GM20000 (cell line): ENCODE results near the gene DUSP14.

ENCODE experiments used
- DNase-seq: peaks from one replicate; pipeline ENCODE4 v3.0.0; 2012; ENCODE audit warnings: low spot score
- TF ChIP-seq, protein P1 (sequence below): IDR thresholded peaks from 2 replicates; pipeline ENCODE4 v1.5.1; 2012; ENCODE audit warnings: mild to moderate bottlenecking, control low read depth; ENCODE audit errors: extremely low read depth, missing control alignments

Gene DUSP14

DNA sequence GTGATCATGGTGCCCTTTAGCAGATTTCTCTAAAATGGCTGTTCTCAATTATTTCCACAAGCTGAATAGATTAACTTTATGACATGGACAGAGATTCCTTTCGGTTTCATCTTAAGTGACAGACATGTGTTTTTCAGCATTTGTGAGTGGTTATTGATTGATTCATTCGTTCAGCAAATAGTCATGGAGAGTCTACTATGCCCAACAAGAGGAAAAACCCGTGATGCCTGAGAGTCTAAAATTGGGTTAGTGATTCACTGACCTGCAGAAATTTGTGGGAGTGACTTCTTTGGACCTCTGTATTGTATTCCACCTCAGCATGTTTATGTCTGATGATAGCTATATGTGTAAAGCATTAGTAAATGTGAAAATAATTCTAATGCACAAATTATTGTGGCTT is 28.0 kb upstream of the DUSP14 start:
- TF ChIP-seq, protein P1, sequence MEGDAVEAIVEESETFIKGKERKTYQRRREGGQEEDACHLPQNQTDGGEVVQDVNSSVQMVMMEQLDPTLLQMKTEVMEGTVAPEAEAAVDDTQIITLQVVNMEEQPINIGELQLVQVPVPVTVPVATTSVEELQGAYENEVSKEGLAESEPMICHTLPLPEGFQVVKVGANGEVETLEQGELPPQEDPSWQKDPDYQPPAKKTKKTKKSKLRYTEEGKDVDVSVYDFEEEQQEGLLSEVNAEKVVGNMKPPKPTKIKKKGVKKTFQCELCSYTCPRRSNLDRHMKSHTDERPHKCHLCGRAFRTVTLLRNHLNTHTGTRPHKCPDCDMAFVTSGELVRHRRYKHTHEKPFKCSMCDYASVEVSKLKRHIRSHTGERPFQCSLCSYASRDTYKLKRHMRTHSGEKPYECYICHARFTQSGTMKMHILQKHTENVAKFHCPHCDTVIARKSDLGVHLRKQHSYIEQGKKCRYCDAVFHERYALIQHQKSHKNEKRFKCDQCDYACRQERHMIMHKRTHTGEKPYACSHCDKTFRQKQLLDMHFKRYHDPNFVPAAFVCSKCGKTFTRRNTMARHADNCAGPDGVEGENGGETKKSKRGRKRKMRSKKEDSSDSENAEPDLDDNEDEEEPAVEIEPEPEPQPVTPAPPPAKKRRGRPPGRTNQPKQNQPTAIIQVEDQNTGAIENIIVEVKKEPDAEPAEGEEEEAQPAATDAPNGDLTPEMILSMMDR = no peak
- no peak for DNase-seq

DNA sequence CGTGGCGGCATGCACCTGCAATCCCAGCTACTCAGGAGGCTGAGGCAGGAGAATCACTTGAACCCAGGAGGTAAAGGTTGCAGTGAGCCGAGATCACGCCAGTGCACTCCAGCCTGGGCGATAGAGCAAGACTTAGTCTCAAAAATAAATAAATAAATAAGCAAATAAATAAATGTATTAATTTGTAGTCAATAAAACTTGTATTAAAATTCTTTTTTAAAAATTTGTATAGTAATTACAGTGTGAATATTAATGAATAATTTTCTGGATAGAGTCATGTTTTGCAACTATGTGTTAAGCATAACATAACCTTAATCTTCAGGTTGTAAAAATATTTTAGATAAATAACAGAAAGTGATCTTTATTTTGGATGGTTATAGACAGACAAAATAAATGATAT is 27.2 kb upstream of the DUSP14 start:
- TF ChIP-seq, protein P1 = no peak
- DNase-seq = no peak

DNA sequence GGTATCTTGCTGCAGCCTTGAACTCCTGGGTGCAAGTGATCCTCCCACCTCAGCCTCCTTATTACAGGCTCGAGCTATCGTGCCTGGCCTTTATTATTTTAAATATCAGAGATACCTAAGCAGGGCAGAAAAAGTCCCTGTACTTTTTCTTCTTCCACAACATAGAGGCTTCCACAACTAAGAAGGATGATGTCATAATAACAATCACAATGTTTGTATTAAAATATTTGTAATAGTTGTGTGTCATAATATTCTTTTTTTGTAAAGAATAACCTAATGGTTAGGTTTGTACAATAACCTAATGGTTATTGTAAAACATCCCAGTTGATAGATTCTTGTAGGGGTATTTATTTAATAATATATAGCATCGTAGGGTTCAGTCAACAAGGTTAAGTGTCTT is 26.7 kb upstream of the DUSP14 start:
- DNase-seq = no peak
- TF ChIP-seq, protein P1 = no peak

DNA sequence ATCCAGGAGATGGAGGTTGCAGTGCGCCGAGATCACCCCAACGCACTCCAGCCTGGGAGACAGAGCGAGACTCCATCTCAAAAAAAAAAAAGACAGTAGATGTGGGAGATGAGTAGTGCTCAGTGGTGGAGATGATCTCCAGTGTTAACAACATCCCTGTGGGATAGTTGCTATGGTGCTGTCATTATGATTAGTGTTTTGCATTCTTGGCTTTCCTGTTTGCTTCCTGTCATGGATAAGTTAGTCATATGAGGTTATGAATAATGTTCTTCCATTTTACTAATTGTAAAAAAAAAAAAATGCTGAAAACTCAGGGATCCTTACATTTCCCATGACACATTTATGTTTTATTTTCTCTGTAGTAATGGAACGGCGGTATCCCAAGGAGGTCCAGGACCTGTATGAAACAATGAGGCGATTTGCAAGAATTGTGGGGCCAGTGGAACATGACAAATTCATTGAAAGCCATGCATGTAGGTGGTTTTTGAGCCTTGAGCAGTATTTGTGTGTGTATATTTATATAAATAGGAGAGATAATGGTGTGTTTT is 24.5 kb upstream of the DUSP14 start:
- DNase-seq = no peak
- TF ChIP-seq, protein P1 = no peak

DNA sequence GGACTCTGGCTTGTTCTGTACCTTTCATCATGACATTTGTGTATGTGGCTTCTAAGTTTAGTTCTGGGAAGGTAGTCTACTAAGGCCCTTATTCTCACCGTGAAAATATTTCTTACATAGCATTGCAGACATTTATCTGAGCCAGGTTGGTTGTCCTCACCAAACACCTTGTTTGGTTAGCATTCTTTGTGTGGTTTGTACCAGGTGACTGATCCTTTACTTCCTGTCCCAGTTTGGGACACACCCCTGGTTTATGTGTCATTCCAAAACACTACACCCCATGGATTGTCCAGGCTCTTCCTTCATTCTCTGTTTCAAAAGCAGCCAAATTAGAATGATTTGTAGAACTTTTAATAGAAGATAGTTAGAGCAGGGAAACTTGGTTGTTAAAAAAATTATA is 23.2 kb upstream of the DUSP14 start:
- TF ChIP-seq, protein P1 = no peak
- DNase-seq = no peak

DNA sequence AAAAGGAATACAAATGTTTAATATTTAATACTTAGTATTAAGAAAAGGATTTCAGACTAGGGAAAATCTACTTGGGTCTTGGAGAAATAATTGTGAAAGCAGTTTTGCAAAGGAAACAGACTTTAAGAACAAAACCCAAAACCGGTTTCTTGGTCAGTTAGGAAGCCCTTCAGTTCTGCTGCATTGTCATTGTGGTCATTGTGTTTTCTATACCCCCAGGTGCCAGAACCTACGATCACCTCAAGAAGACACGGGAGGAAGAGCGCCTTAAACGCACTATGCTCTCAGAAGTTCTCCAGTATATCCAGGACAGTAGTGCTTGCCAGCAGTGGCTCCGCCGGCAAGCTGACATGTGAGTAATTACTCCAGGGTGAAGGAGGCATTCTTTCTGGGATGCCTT is 19.5 kb upstream of the DUSP14 start:
- no peak for DNase-seq
- TF ChIP-seq, protein P1 = no peak

DNA sequence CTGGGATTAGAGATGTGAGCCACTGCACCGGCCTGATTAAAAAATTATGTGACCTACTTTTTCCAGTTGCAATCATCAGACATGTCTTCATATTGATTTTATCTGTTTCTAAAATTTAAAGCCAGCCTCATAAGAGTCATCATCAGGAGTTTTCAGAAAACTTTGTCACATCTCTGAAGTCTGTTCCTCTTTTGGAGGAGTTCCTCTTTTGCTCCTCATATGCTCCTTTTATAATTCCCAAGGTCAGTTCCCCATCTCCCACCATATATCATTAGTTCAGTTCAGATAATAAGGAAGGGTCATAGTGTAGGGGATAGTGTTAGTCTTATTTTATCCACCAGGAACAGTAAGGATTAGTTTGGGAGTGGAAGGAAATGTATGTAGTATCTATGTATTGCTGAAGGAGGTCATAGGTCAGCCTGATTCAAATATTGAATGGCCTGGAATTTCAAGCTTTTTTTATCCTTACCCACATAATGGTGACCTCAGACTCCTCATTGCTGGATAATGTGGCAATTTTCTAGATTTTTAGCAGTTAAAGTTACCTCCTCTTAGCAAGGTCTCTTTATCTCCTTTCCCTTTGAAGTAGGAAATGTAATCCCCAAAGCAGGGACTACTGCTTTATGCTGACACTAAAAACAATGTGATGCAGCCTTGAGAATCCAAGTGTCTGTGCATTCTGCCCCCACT is 13.8 kb upstream of the DUSP14 start:
- no peak for DNase-seq
- TF ChIP-seq, protein P1 = no peak
